GM21367 (cell line): ENCODE measurements around the gene NLGN1.

Experiments
- ATAC-seq: cut with Tn5 transposase; IDR thresholded peaks from one replicate; pipeline ENCODE4 v1.9.1; 2021; ENCODE audit not compliant: unreplicated experiment

Gene NLGN1

DNA sequence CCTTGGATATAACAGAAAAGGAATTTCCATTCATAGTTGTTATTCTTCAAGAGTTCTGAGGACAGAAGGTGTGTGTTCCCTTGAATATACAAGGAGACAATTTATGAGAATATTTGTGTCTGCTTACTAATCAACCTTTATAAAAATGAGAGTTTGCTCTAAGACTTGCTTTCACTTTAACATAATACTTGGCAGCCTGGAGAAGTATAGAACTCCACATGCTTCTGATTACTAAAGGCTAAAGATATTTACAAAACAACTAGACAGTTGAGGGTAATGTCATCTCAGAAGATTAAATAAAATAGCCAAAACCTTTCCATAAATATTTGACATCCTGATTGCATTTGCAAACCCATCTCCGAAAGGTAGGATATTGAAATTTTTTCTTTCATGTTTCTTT lies 734.5 kb downstream of the NLGN1 start:
- no peak for ATAC-seq

DNA sequence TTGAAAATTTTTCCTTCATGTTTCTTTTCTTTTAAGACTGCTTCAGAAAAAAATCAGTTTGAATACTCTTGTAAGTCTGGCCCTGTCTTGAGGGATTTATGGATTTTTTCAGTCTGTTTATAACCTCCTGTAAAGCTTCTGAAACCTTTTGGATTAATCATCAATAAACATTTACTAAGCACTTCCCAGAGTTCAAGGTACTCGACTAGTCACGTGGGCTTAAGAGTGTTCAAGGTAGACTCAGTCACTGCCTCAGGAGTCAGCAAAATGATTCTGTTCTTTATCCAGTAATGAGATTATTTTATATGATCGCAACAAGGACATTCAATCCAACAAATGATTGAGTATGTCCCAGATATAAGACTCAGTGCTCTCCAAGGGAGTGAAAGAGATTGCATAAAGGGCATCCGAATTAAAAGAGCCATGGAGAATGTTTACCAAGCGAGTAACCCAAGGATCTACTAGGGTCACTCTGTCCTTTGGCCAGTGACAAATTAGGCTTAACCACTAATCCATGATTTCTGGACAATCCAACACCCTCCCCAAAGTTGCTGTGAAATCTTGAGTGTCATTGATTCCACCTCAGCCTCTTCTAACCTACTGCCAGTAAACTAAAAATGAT lies 735.0 kb downstream of the NLGN1 start:
- ATAC-seq: no peak

DNA sequence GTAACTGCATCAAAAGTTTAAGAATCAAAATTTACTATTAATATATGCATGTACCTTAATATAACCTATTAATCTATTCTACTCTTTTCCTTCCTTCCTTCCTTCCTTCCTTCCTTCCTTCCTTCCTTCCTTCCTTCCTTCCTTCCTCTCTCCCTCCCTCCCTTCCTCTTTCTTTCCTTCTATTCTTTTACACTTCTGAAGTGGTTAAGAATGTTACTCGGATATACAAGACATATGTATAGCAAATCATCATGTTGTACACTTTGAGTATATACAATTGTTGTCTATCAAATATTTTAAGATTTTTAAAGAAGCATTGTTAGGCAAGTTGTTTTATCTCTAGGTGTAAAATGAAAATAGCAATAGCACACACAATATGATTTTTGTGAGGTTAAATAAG lies 748.5 kb downstream of the NLGN1 start:
- no peak for ATAC-seq

DNA sequence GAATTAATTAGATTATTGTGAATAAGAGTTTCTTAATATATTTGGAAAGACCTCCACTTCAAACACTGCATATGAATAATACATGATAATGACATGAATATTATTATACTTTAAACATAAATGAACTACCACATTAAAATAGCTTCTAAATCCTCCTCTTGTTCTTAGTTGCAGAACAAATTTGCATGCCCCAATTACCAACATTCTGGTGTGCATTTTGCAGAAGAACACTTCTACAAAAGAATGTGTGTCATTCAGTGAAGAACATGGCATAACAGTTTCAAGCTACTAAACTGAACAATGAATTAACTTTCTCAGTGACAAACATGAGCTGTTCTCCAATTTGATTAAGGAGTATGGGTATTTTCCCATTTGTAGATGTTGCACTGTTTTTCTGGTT lies 750.3 kb downstream of the NLGN1 start:
- ATAC-seq: no peak

DNA sequence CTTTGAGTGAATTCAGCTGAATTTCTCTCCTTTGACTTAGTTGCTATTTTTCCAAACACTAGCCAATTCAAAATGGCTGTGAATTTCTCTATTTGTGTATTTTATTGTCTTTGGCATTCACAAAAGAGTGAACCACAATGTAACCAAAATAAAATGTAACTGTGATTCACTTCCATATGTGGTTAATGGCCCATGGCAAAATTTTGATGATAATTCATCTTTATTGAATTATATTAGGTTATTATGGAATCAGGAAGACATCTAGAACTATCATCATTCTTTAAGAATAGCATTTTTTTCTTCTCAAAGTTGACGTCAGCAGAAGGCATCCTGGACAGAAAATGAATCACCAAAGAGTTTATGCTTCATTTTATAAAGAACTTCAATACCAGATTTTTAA lies 756.3 kb downstream of the NLGN1 start:
- no peak for ATAC-seq

DNA sequence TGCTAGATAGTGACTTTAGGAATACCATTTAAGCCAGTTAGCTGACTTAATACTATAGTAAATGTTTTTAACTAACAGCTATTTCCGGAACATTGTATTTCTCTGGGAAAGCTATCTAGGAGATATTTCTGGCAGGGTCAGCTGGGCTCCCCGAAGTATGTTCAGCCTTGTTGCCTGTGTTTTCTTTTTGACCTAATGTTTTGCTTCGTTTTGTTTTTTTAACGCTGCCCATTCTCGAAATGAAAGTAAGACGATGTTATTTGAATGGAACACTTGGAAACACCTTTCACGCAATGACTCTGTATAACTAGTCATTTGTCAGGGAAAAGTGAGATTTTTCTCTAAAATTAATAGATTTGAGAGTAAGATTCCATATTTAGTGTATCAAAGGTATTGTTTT lies 758.7 kb downstream of the NLGN1 start:
- ATAC-seq: no peak

DNA sequence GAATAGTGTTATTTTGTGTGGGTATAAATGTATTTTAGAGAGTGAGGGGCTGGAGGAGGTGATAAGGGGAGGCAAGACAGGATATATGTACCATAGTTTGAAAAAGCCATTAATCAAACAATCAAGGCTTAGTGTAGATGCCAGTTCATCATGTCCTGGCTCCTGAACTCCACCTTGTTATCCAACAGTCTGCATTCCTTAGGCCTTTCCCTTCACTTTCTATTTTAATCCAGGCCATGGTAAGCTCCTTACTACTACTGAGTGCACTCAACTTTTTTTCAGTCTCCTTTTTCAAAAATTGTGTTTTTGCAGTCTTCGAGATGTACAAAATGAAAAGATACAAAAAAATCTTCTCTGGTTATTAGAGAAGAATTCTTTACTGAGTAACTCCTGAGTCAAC lies 761.1 kb downstream of the NLGN1 start:
- ATAC-seq: no peak

DNA sequence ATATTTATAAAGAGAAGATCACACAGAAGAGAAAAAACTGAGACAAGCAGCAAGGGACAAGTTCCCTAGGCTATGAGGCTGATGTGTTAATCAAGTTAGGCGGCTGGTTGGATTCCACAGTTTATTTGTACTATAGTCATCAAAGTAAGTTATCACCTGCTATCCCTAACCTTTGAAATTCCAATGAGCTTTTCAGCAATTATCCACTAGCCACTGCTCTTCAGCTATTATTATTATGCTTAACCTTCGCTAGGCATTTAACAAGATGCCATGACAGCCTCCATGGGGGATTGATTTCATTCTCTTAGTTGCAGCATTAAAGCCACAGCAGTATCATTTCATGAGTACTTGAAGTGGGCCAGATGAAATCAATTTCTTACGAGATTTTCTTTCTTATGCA lies 762.1 kb downstream of the NLGN1 start:
- no peak for ATAC-seq

DNA sequence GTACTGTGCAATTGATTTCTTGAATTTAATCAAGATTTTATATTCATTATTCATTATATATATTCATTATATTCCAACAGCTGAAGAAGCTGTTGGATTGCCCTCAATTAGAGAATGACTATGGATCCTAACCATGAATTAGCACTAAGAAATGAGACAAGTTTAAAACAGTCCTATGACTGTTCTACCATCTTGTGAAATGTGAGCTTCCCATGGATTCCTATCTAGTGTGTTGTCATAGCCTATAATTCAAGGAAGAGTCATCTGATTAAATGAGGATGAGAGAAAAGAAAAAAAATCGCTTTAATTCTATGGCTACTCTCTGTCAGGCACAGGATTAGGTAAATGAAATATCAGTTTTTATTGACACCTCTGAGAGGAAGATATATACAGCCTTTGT lies 765.0 kb downstream of the NLGN1 start:
- ATAC-seq: no peak

DNA sequence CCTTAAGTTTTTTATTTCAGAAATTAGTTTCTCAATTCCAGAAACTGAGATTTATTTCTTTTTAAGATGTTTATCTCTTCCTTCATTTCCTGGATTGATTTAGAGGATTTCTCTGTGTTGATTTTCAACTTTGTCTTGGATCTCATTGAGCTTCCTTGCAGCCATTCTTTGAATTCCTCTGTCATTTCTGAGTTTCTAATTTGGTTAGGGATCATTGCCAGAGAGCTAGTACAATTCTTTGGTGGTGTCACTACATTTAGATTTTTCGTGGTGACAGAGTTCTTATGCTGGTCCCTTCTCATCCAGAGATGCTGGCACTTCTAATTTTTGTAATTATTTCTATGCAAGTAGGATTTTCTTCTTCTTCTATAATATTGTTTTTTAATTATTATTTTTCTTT lies 770.5 kb downstream of the NLGN1 start:
- ATAC-seq: no peak

DNA sequence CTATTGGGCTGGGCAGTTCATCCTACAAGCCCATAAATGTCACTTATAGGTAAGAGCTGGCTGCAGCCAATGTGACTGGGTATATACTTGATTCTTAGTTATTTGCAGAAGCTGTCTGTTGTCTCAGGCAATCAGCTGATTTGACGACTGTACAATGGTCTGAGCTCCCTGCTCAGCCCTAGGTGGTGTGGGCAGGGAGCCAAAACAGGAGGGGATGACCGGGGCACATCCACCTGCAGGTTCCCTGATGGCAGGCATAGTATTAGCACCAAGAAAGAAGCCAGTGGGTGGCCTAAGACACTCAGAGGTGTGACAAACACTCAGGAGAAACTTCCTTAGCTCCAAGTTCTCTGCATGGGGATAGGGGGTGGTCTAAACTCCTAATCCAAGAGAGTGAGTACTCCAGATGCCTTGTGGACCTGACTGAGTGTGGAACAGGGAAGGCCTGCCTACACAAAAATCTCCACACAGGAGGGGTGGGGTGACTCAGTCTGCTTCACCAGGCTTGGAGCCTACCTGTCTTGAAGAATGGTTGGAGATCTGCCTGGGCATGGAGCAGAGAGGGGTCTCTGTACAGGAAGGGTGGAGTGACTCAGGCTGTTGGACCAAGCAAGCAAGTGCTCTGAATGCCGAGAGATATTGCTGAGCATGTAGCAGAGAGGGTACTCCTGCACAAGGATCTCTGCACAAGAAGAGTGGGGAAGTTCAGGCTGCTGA lies 771.2 kb downstream of the NLGN1 start:
- no peak for ATAC-seq

DNA sequence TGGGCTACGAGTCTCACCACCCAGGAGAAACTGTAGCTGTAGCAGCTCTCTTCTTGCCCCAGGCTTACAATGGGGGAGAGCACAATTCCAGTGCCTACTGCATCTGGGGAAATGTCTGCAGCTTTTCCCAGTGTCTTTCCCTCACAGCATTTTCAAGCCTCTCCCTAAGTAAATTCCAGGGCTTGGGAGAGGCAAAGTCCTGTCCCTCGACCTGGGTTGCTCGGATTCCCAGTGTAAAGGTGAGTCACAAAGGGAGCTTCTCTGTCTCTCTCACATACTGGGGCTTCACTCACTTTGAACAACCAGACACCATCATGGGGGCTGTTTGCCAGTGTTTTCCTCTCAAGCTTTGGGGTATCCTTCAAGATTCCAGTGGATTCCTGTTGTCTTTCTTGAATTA lies 772.2 kb downstream of the NLGN1 start:
- ATAC-seq: no peak

DNA sequence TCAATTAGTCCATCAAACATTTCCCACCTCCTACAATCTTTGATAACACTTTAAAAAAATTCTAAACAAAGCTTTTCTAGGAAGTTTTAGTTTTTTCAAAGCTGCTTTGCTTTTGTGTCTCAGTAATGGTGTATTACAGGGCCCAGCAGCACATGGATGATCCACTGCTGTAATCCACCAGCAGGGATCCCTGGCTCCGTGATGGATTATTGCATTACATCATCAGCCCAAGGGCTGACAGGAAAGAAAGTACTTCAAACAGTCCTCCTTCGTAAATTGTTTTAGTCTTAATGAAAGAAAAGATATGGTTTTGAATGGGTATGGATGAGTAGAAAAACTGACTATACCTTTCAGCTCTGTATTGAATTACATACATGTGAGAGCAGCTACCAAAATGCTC lies 772.7 kb downstream of the NLGN1 start:
- no peak for ATAC-seq

DNA sequence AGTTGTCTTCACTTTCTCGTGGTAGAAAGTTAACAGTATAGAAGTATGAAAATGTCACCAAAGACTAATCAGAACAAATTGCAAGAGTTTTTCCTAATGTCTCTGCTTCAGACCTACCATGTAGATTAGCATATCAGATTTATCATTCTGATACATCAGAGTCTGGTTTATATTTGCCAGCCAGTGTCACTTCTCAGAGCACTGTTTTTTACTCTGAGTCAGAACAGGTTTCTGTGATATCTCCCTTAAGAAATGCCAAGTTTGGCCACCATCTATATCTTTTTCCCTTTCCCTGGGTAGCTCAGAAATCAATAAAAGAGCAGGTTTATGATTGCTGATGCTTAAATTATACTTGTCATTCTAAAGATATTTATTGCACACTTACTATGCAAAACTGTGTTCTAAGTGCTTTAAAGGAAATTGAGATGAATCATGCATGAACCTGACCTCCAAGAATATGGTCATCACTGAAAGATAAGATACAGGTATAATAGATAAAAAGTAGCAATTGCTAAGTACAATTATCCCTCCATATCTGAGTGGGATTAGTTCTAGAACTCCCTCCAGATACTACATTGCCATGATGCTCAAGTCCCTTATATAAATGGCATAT lies 788.9 kb downstream of the NLGN1 start:
- ATAC-seq: no peak

DNA sequence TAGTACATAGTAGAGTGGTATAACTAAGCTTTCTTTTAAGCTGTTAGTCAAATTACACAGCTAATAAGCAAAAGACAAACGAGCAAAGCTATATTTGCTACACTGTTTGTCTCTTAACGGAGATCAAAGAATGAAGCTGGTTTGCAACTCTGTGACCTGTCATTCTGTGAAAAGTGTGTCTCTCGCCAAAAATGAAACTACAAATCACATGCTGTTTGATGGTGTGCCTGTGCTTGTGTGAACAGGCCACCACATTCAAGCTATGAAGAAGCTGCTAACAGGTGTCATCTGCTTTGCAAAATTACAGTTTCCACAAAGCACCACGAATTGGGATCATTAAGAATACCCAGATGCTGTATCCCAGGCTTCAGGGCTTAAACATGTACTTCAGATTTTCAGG lies 793.8 kb downstream of the NLGN1 start:
- no peak for ATAC-seq

DNA sequence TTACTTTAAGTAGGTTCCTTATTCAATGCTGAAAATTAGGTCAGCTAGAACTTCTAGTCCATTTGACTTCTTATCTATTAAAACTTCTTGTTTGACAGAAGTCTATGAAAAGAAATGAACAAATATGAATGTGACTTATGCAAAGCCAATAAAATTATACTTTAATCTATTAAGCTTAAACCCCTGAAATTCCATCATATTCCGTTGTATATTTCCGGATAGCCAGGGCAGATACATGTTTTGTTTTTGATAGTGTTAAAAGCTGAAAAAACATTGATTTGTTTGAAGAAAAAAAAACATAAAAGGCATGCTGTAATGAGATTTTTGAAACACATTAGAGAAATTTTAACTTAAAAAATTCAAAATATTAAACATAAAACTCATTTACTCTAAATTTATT lies 794.4 kb downstream of the NLGN1 start:
- no peak for ATAC-seq

DNA sequence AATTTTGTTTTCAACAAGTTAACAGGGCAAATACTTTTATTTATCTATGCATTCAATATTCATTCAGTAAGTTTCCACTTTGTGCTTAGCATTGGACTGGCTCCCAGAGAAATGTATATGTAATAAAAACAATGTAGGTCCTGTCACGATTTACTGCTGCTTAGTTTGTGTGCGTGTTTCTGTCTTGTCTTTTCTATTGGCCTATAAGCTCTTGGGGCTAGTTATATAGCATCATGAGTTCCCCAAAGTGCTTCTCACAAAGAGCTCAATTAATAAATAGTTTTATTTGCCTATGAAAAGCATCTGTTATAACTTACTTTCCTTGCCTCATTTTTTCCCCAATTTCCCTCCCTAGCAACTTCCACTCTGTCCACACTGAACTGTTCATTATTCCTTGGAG lies 794.9 kb downstream of the NLGN1 start:
- no peak for ATAC-seq

DNA sequence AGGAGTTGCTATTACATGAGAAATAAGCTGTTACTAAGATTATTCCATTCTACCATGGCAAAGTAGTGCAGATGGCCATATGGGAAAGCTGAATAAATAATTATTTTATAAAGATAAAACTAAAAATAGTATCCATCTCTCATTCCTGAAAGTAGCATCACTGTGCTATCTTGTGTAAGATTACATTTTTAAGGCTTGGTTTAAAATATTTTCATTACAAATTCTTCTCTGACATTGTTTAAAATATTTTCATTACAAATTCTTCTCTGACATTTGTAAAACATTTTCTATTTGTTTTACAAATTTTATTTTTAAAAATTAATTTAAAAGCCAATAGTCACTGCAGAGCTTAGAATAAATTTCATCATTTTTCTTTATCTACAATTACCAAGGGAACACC lies 796.1 kb downstream of the NLGN1 start:
- no peak for ATAC-seq

DNA sequence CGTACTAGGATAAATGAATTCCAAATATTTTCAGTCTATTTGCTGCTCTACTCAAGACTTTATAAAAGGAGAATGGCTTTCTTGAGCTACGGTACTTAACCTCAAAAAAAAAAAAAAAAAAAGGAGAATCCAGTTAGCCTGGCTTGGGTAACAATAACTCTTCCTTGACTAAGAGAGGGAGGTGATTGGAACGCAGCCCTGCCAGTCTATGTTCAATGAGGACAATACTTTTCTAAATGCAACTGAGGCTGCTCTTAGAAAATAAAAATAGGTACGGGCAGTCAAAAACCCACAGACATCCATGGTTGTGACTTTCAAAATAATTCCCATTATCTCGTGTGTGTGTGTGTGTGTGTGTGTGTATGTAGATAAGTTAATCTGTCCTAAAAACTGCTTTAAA lies 799.9 kb downstream of the NLGN1 start:
- no peak for ATAC-seq

DNA sequence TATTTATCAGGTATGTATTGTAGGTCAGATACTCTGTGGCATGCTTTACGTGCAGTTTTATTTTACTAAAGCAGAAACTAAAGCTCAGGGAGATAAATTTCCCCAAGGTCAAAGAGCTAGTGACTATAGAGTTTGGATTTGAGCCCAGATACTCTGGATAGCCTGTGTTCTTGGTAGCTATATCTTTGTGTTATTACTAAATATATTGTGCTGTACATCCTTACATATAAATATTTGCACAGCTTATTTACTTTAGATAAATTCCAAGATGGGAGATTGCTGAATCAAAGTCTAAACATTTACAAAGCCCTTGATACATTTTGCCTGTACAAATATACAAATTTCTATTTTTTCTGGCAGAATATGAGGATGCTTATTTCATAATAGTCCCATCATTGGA lies 800.7 kb downstream of the NLGN1 start:
- ATAC-seq: no peak

DNA sequence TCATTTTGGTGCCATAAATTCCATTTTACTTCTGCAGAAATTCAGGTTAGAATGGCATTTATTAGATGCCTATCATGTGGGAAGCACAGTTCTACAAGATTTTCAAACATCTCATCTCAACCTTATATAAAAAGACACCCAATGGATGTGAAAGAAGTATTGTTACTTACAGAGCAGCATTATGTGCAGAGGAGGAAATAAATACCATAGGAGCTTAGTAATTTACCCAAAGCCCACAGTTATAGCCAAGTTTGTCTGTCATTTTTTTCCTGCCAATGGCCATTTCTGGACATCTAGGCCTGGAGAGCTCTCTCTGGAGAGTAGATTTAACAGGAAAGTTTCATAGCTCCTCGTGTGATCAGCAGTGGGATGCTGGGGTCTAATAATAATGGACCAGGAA lies 802.2 kb downstream of the NLGN1 start:
- no peak for ATAC-seq

DNA sequence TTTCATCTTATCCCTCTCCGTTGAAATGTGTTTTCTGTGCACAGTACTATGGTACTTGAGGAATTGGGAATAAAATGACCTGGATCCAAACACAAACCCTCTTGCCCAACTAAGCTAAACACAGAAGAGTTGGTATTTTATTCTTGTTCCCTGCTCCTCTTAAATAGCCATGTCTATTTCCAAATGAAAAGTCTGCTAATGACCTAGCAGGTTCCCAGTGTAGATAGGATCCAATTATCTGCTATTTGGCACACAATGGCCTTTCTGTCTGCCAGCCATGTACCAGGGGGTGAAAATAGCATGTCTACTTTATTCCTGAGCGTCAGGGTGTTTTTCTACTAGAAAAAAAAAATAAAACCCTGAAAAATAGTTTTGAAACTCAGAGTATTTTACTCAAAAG lies 804.6 kb downstream of the NLGN1 start:
- ATAC-seq: no peak

DNA sequence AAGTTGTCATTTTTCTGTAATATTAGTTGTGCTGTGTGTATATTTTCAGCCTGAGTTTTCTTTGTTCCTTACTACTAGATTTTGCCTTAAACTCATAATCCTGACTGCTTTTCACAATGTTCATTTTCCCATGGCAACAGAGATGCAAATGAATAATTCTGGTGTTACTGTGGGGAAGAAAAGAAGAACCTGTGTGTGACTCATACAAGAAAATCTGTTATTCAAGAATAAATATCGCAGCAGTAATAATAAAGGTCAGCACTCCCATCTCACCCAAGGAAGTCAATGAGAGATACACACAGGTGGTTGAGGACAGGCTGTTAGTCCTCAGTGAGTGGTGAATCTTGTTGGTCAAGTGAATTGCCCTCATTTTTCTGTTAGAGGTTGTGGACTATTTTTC lies 805.0 kb downstream of the NLGN1 start:
- no peak for ATAC-seq
